Adrenal gland (tissue), 12 donors: ENCODE measurements around the gene BOK. TPM values are rescaled to one million over a fixed set of nuclear protein-coding genes. Genes with fewer than 3 reads are reported as not detected.

Experiments used
- DNase-seq, 7 donors: peaks; one replicate each; pipeline ENCODE4 v3.0.0-alpha.2; 2019 to 2020
- H3K27ac ChIP-seq, 5 donors: fragments of 200-600 bp; sonication (generic) in 4 of 5; 1 replicate in 3 of 5; 2 replicates in 2 of 5; pipeline versions ENCODE4 v1.5.1 to v1.8.0; 2016 to 2020; ENCODE audit warnings: mild to moderate bottlenecking in 1 of 5
- H3K27me3 ChIP-seq: fragments of 200-600 bp; 2 replicates; pipeline ENCODE4 v1.8.0; 2021
- H3K36me3 ChIP-seq, 2 donors: fragments of 200-600 bp; replicated peaks in 1 of 2; 1 replicate in 1 of 2; 2 replicates in 1 of 2; pipeline versions ENCODE4 v1.5.1 to v1.8.0; 2018 to 2022
- H3K4me1 ChIP-seq, 2 donors: fragments of 200-600 bp; replicated peaks in 1 of 2; 1 replicate in 1 of 2; 2 replicates in 1 of 2; pipeline versions ENCODE4 v1.5.1 to v1.8.0; 2018 to 2021
- H3K4me3 ChIP-seq, 4 donors: fragments of 200-600 bp; sonication (generic) in 3 of 4; one replicate each; pipeline ENCODE4 v1.5.1; 2016 to 2018
- H3K9me3 ChIP-seq, 3 donors: fragments of 200-600 bp; sonication (generic) in 1 of 3; replicated peaks in 1 of 3; 1 replicate in 2 of 3; 2 replicates in 1 of 3; pipeline versions ENCODE4 v1.5.1 to v1.8.0; 2016 to 2021
- POLR2A ChIP-seq, 2 donors: fragments of 450-650 bp; IDR thresholded peaks; one replicate each; pipeline ENCODE4 v1.6.1; 2017; ENCODE audit warnings: antibody characterized with exemption in 2 of 2, mild to moderate bottlenecking in 2 of 2, moderate library complexity in 1 of 2
- WGBS, 4 donors: extraction: QIAGEN DNeasy Blood & Tissue Kit in 2 of 4; methylation state at CpG; one replicate each; pipeline versions ENCODE4 v1.1.5 to v1.1.7; 2013 to 2017; 5-methylcytosine and 5-hydroxymethylcytosine counted together
- intact Hi-C, 2 donors: fragments of 100-400 bp; cut with DNase I; formaldehyde crosslinking; loops; one replicate each; pipeline versions ENCODE4 v1.14.1 to v1.15.0; 2022 to 2023
- polyA plus RNA-seq, 3 donors: library from polyadenylated mRNA; stranded (reverse); fragments of 200-250 nt in 2 of 3; fragments of 350-450 nt in 1 of 3; fragmentation: Illumina TruSeq in 1 of 3; extraction: RNeasy Lipid Tissue Mini Kit (QIAGEN cat#74804) in 1 of 3; gene quantifications; one replicate each; pipeline ENCODE4 v1.2.3, GENCODE V29; 2013 to 2014
- total RNA-seq, 9 donors: library from RNA; depleted of rRNA in 4 of 9; stranded (reverse); fragments of >200 nt in 4 of 9; fragments of 120-200 nt in 1 of 9; fragmentation: NEBNext Ultra II Directional in 1 of 9; extraction: Animal tissue kit (Norgen Biotek cat#: 25700) in 1 of 9; gene quantifications; one replicate each; pipeline versions ENCODE4 v1.1.0 to v1.2.4, GENCODE V29; 2013 to 2023
- TF ChIP-seq, protein P1 (sequence below), 6 experiments: fragments of 450-650 bp in 4 of 6; fragments of 200-600 bp in 2 of 6; sonication (generic) in 1 of 6; IDR thresholded peaks; 1 replicate in 5 of 6; 2 replicates in 1 of 6; pipeline versions ENCODE4 v1.5.1 to v1.8.0; 2016 to 2021; ENCODE audit warnings: antibody characterized with exemption in 6 of 6, mild to moderate bottlenecking in 2 of 6, moderate library complexity in 1 of 6
- donor health status: healthy with polysubstance abuse.
- donor health status: Bipolar disorder and iron deficiency.
- donor health status: DM: yes; HTN: yes; CAD: no.
- donor health status: DM: no; HTN: no; CAD: no.
- donor health status: DM: no; HTN: no; CAD: no.
- donor health status: DM: yes; HTN: yes; CAD: no.

Gene BOK
- total and polyA plus RNA-seq, 12 donors = 2.9 to 41.7 (median 13.9) TPM

DNA sequence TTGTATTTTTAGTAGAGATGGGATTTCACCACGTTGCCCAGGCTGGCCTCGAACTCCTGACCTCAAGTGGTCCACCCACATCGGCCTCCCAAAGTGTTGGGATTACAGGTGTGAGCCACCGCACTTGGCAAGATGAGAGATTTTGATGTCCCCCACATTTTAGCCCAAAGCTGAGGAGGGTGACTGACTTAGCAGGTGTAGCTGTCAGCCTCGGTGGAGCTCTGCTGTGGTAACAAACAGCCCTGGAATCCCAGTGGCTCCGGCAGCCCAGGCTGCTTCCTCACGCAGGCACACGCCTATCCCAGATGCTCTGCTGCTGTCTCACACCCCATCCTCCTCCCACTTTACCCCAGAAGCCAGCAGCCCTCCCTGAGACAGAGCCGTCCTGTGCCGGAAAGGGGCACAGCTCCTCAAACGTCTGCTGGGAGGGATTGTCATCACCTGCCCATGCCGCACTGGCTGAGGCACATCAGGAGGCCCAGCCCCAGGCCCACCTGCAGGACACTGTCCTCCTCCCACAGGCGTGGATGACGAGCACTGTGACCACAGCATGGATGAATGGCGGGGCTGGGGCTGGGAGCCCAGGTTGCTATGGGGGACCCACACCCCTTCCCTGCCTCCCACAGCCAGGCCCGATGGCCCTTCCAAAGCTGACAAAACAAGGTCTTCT lies 10.6 kb upstream of the BOK start:
- Histone ChIP-seq H3K4me1 (no peaks in the 10 kb centered on the region), H3K27me3 (no peaks in the 10 kb centered on the region), H3K9me3 (no peaks in the 10 kb centered on the region), H3K27ac (no peak overlapping the region), H3K4me3 (no peak overlapping the region), H3K36me3 (no peaks in the 10 kb centered on the region)
- DNase-seq = no peak
- TF ChIP-seq, protein P1, sequence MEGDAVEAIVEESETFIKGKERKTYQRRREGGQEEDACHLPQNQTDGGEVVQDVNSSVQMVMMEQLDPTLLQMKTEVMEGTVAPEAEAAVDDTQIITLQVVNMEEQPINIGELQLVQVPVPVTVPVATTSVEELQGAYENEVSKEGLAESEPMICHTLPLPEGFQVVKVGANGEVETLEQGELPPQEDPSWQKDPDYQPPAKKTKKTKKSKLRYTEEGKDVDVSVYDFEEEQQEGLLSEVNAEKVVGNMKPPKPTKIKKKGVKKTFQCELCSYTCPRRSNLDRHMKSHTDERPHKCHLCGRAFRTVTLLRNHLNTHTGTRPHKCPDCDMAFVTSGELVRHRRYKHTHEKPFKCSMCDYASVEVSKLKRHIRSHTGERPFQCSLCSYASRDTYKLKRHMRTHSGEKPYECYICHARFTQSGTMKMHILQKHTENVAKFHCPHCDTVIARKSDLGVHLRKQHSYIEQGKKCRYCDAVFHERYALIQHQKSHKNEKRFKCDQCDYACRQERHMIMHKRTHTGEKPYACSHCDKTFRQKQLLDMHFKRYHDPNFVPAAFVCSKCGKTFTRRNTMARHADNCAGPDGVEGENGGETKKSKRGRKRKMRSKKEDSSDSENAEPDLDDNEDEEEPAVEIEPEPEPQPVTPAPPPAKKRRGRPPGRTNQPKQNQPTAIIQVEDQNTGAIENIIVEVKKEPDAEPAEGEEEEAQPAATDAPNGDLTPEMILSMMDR (IDR thresholded peaks at IDR 0.05) = no peak
- no peak for TF ChIP-seq POLR2A (IDR thresholded peaks at IDR 0.05)
- 76 to 91% (median 85%) methylated on average over 10 to 16 of the region's 16 CpGs for WGBS, 4 donors
- intact Hi-C loops = no loop called here

GRCh38 chr2:241548451-241548835 lies 10.1 kb upstream of the BOK start:
- DNase-seq = no peak
- intact Hi-C loops = no loop called here
- TF ChIP-seq, protein P1 (IDR thresholded peaks at IDR 0.05) = no peak
- no peak for TF ChIP-seq POLR2A (IDR thresholded peaks at IDR 0.05)
- no peak overlapping the region for H3K4me3 ChIP-seq
- no peak overlapping the region for H3K27ac ChIP-seq
- no peaks in the 10 kb centered on the region for H3K9me3 ChIP-seq
- H3K36me3 ChIP-seq = no peaks in the 10 kb centered on the region
- 66 to 100% (median 76%) methylated on average over 2 to 3 of the region's 3 CpGs for WGBS, 4 donors
- H3K27me3 ChIP-seq = no peaks in the 10 kb centered on the region
- H3K4me1 ChIP-seq = no peaks in the 10 kb centered on the region

DNA sequence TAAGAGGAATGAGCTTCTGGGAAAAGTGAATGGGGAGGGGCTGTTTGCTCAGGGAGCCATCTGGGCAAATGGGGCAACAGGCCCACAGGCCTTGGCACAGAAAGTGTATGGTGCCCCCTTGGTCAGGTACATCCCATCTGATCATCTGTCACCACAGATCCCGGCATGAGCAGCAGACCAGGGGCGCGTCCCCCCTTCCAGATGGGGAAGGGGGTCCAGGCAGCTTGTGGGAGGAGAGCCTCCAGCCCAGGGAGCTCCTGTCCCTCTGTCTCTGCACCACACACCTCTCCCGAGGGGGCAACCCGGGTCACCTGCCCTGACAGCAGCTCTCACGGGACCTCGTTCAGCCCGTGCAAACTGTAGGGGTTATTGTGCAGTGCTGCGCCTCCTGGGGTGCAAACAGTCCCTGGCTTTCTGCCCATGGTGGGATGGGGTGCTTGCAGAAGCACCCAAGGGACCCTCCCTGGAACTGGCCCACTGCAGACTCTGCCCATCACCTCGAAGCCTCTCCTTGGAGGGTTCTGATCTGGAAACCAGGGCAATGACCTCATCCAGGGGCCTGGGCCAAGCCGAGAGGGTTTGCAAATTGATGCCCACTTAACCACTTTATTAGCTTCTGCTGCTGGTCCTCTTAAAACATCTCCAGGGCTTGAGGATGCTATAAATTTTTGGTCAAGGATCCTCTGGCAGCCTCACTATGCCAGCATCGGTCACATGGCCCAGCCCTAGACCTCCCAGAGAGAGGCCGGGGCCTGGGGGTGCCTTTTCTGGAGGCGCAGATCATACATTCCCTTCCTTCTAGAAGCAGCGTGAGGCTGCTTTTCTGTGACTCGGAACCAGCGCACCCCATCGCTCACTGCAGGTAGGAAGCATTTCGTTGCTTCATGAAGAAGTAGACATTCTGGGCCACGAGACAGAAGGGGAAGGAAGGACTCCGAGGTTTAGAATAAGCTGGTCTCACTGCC lies 7.6 kb upstream of the BOK start:
- Histone ChIP-seq H3K9me3 (no peaks in the 10 kb centered on the region), H3K4me3 (no peak overlapping the region), H3K36me3 (no peaks in the 10 kb centered on the region), H3K27ac (no peak overlapping the region), H3K4me1 (no peaks in the 10 kb centered on the region), H3K27me3 (no peaks in the 10 kb centered on the region)
- no peak for TF ChIP-seq POLR2A (IDR thresholded peaks at IDR 0.05)
- TF ChIP-seq, protein P1 (IDR thresholded peaks at IDR 0.05) = no peak
- intact Hi-C loops = no loop called here
- no peak for DNase-seq
- WGBS, 4 donors = 78 to 83% (median 81%) methylated on average over 11 to 21 of the region's 21 CpGs

DNA sequence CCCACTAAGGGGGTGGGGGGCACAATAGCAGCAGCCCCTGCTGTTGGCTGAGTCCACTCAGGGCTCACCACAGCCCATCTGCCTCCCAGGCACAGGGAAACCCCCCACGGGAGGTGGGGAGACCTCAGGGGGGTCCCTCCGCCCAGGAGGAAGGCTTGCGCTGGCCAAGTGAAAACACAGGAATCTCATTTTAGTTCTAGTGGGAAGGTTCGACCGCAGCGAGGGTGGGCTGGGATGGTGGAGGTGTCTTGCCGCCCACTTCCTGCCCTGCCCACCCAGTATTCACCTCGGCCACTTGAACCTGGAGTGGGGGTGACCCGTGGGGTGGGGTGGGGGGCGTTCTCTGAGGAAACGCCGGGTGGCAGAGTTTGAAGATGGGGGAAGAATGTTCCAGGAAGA lies 6.9 kb upstream of the BOK start:
- no peaks in the 10 kb centered on the region for H3K36me3 ChIP-seq
- intact Hi-C loops = no loop called here
- WGBS, 4 donors = 61 to 79% (median 67%) methylated on average over 7 to 12 of the region's 12 CpGs
- H3K27ac ChIP-seq = no peak overlapping the region
- TF ChIP-seq POLR2A (IDR thresholded peaks at IDR 0.05) = no peak
- TF ChIP-seq, protein P1 (IDR thresholded peaks at IDR 0.05) = no peak
- no peaks in the 10 kb centered on the region for H3K27me3 ChIP-seq
- no peak overlapping the region for H3K4me3 ChIP-seq
- H3K9me3 ChIP-seq = no peaks in the 10 kb centered on the region
- no peak for DNase-seq
- H3K4me1 ChIP-seq = no peaks in the 10 kb centered on the region
